Mucosa of rectum (tissue), 2 donors: ENCODE results near the gene FCGR2B.

Experiments
- H3K27ac ChIP-seq, 2 donors: one replicate each; pipeline ENCODE4 v1.7.0; 2013; ENCODE audit warnings: inconsistent platforms in 2 of 2, low read depth in 2 of 2, low read length in 2 of 2
- H3K27me3 ChIP-seq, 2 donors: one replicate each; pipeline ENCODE4 v1.7.0; 2013; ENCODE audit warnings: low read length in 2 of 2; ENCODE audit not compliant: control insufficient read depth in 2 of 2, insufficient read depth in 2 of 2
- H3K36me3 ChIP-seq, 2 donors: one replicate each; pipeline ENCODE4 v1.7.0; 2013; ENCODE audit warnings: low read length in 2 of 2; ENCODE audit not compliant: control insufficient read depth in 2 of 2, insufficient read depth in 2 of 2
- H3K4me1 ChIP-seq, 2 donors: one replicate each; pipeline ENCODE4 v1.7.0; 2013; ENCODE audit warnings: low read length in 2 of 2, mild to moderate bottlenecking in 1 of 2; ENCODE audit not compliant: control insufficient read depth in 2 of 2, insufficient read depth in 2 of 2
- H3K4me3 ChIP-seq, 2 donors: one replicate each; pipeline ENCODE4 v1.7.0; 2013; ENCODE audit warnings: low read length in 2 of 2
- H3K9ac ChIP-seq, 2 donors: one replicate each; pipeline ENCODE4 v1.7.0; 2013; ENCODE audit warnings: low read length in 2 of 2, low read depth in 1 of 2, mild to moderate bottlenecking in 1 of 2
- H3K9me3 ChIP-seq, 2 donors: one replicate each; pipeline ENCODE4 v1.7.0; 2013; ENCODE audit warnings: low read length in 2 of 2; ENCODE audit not compliant: control insufficient read depth in 2 of 2
- donor health status: healthy.
- donor health status: Normal muscosa, but diverticular disease.

The FCGR2B gene

GRCh38 chr1:161706113-161706481, 43.2 kb downstream of the FCGR2B start:
- H3K9ac ChIP-seq, result no peak overlapping the region
- H3K27me3 ChIP-seq, result no peaks in the 10 kb centered on the region
- no peak overlapping the region for H3K4me3 ChIP-seq
- no peaks in the 10 kb centered on the region for H3K36me3 ChIP-seq
- no peaks in the 10 kb centered on the region for H3K9me3 ChIP-seq
- H3K4me1 ChIP-seq, result no peaks in the 10 kb centered on the region
- no peak overlapping the region for H3K27ac ChIP-seq

GRCh38 chr1:161706482-161707347, 43.8 kb downstream of the FCGR2B start, which contains the start of gene FCRLA:
Gene FCRLA, plus strand, starts transcription at chr1:161707229. Its CDS starts 36 bp downstream, at chr1:161707265.
- Histone ChIP-seq H3K27ac (peak within 1 kb of the TSS in 1 of 2 donors; percentile 4), H3K9ac (no peak within 1 kb of the TSS), H3K36me3 (no peaks in the 10 kb centered on the region), H3K4me3 (no peak within 1 kb of the TSS), H3K9me3 (no peaks in the 10 kb centered on the region), H3K27me3 (no peaks in the 10 kb centered on the region), H3K4me1 (no peaks in the 10 kb centered on the region)

GRCh38 chr1:161707503-161707902, 44.6 kb downstream of the FCGR2B start:
- Histone ChIP-seq H3K27me3 (no peaks in the 10 kb centered on the region), H3K36me3 (no peaks in the 10 kb centered on the region), H3K9me3 (no peaks in the 10 kb centered on the region), H3K4me1 (no peaks in the 10 kb centered on the region), H3K27ac (no peak overlapping the region), H3K9ac (no peak overlapping the region), H3K4me3 (no peak overlapping the region)

- Histone ChIP-seq H3K9me3 (no peaks in the 10 kb centered on the region), H3K36me3 (no peaks in the 10 kb centered on the region), H3K4me3 (no peak overlapping the region), H3K27me3 (no peaks in the 10 kb centered on the region), H3K9ac (no peak overlapping the region), H3K4me1 (no peaks in the 10 kb centered on the region), H3K27ac (no peak overlapping the region)
Observed at GRCh38 chr1:161709373-161709772, 46.4 kb downstream of the FCGR2B start.

DNA sequence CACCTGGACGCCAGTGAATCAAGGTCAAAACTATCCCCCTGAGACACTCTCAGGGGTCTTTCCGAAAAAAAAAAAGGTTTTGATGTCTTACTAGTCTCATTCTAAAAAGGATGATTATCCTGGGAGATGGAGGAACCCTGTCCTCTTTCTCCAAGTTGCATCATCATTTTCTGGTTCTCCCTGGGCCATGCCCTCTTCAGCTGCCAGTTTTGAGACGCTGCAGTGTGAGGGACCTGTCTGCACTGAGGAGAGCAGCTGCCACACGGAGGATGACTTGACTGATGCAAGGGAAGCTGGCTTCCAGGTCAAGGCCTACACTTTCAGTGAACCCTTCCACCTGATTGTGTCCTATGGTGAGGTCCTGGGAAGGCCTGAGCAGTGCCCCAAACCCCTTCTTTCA, 47.6 kb downstream of the FCGR2B start:
- Histone ChIP-seq H3K4me1 (no peaks in the 10 kb centered on the region), H3K4me3 (no peak overlapping the region), H3K27me3 (no peaks in the 10 kb centered on the region), H3K36me3 (no peaks in the 10 kb centered on the region), H3K9ac (no peak overlapping the region), H3K9me3 (no peaks in the 10 kb centered on the region), H3K27ac (no peak overlapping the region)

DNA sequence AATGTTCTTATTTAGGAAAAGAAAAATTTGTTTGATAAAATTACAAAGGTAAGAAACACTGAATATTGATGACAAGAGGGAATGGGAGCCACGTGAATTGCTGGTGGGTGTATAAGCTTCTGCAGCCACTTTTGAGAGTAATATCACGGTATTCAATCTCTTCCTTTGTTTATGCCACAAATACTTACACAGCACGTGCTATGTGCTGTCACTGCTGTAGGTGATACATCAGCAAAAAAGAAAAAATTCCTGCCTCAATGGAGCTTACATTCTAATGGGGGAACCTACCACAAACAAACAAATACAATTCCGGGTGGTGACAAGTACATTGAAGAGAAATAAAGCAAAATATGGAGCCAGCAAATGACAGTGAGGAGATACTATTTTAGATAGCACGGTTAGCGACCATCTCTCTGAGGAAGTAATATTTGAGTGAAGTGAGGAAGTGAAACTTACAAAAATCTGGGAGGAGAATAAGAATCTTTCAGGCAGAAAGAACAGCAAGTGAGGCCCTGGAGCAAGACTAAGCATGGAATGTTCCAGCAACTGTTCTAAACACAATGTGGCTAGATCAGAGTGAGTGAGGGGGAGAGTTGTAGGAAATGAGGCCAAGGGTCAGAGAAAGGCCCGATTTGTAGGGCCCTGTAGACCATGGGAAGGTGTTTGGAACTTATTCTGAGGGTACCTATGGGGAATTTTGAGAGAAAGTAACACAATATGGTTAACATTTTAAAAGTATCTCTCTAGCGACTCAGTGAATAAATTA, 55.8 kb downstream of the FCGR2B start:
- peaks cover 0 to 2% of the 10 kb centered on the region in 2 donors for H3K4me1 ChIP-seq
- H3K27me3 ChIP-seq, result peaks cover 0 to 5% of the 10 kb centered on the region in 2 donors
- no peak overlapping the region for H3K27ac ChIP-seq
- H3K4me3 ChIP-seq, result no peak overlapping the region
- H3K36me3 ChIP-seq, result no peaks in the 10 kb centered on the region
- no peak overlapping the region for H3K9ac ChIP-seq
- H3K9me3 ChIP-seq, result no peaks in the 10 kb centered on the region

DNA sequence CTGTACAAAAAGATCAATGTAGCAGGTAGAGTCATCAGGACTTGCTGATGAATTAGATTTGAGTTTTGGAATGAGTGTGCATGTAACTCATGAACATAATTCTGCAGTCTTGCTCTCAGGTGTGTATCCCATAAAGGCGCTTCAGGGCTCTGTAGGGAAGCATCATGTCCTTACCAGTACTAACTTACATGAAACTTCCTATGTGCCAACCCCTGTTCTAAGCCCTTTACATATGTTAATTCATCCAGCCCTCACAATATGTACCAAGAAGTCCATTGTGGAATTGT, 56.3 kb downstream of the FCGR2B start:
- no peaks in the 10 kb centered on the region for H3K36me3 ChIP-seq
- no peak overlapping the region for H3K9ac ChIP-seq
- H3K27ac ChIP-seq, result no peak overlapping the region
- H3K27me3 ChIP-seq, result peaks cover 0 to 5% of the 10 kb centered on the region in 2 donors
- peaks cover 0 to 2% of the 10 kb centered on the region in 2 donors for H3K4me1 ChIP-seq
- no peak overlapping the region for H3K4me3 ChIP-seq
- no peaks in the 10 kb centered on the region for H3K9me3 ChIP-seq

DNA sequence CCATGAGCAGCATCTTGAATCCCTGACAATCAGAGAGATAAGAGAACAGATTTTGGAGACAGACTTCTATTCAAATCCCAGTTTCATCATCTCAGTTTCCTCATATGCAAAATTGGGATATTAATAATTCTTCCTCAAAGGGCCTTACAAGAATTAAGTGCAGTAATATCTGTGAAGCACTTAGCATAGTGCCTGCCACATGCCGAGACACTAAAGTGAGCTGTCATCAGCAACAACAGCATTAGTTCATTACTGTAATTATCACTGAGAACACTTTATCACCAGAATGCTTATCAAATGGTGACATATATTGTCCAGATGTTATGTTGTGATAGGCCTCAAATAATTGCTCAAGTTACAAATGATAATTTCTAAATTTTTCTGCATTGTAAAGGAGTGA, 57.5 kb downstream of the FCGR2B start:
- Histone ChIP-seq H3K4me3 (no peak overlapping the region), H3K9ac (no peak overlapping the region), H3K4me1 (peaks cover 0 to 2% of the 10 kb centered on the region in 2 donors), H3K27ac (no peak overlapping the region), H3K9me3 (no peaks in the 10 kb centered on the region), H3K36me3 (no peaks in the 10 kb centered on the region), H3K27me3 (peaks cover 0 to 10% of the 10 kb centered on the region in 2 donors)

DNA sequence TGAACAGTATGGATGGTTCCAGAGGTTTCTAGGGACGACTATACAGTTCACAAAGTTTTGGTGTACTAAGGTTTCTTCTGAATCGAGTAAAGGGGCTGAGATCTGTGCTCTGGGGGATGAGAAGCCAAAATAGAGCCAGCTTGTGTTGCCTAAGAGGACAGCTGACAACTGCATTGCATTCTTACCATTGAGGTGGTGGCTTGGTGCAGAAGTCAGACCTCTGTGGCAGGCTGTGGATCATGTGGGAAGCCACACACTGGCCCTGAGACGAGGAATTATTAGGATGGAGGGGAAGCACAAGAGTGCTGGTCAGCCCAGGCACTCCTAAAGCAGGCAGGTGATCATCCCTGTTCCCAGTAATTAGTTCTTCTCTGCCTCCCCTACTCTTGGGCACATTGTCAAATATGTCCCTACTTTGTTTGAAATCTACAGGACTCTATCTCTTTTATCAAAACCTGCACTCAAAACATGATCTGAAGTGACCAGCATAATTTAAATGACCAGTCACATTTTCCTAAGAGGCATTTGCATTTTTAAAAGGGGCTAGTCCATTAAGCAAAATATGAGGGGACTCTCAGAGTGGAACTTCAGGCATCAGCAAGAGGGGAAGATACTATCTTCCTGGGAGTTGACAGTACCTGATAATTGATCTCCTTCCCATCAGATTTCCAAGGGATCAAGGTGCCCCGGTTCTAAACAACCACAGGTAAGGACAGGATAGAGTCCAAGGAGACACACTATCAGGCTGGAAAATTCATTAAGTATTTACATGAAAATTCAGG, 58.2 kb downstream of the FCGR2B start, which contains the start of gene FCRLB:
TSS of gene FCRLB (plus strand) at position 589 of the 782 bp plus-strand sequence. CDS start 1,129 bp downstream, outside the sequence.
- peaks cover 2 to 6% of the 10 kb centered on the region in 2 donors for H3K4me1 ChIP-seq
- no peak within 1 kb of the TSS for H3K9ac ChIP-seq
- H3K9me3 ChIP-seq, result no peaks in the 10 kb centered on the region
- H3K36me3 ChIP-seq, result no peaks in the 10 kb centered on the region
- no peak within 1 kb of the TSS for H3K27ac ChIP-seq
- peaks cover 6 to 10% of the 10 kb centered on the region in 2 donors for H3K27me3 ChIP-seq
- no peak within 1 kb of the TSS for H3K4me3 ChIP-seq
